Measurements from ENCODE around the gene OSBPL2.

Gene OSBPL2

DNA sequence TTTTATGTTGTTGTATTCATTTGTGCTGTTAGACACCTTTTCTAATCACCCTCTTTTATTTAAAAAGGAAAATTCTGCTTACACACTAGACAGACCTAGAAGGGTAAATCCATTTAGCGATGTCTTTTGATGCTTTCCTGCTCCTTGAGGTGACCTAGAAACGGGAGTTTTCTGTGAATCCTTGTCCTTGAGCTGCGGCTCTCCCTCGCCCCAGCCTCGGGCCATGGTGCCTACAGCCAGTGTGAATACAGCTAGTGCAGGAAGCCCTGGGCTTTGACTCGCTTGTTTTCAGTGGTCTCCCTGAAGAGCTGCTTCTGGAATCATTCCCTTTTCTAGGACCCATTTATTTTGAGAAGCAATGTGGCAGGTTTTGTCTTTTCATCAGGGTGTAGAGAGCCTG lies 46.8 kb downstream of the OSBPL2 start:
- DNase-seq (ENCODE audit: low spot score), result no peak

DNA sequence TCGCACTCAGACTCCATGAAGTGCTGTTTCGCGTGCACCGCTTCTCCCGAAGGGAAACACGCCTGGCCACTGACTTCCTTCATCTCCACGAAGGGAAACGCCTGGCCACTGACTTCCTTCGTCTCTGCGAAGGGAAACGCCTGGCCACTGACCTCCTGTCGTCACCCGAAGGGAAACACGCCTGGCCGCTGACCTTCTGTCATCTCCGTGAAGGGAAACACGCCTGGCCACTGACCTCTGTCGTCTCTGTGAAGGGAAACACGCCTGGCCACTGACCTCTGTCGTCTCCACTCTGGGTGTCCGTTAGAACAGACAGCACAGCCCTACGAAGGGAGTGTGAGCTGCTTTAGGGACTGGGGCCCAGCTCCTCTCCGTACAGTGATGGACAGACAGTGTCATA lies 47.4 kb downstream of the OSBPL2 start:
- DNase-seq (ENCODE audit: low spot score), result no peak

DNA sequence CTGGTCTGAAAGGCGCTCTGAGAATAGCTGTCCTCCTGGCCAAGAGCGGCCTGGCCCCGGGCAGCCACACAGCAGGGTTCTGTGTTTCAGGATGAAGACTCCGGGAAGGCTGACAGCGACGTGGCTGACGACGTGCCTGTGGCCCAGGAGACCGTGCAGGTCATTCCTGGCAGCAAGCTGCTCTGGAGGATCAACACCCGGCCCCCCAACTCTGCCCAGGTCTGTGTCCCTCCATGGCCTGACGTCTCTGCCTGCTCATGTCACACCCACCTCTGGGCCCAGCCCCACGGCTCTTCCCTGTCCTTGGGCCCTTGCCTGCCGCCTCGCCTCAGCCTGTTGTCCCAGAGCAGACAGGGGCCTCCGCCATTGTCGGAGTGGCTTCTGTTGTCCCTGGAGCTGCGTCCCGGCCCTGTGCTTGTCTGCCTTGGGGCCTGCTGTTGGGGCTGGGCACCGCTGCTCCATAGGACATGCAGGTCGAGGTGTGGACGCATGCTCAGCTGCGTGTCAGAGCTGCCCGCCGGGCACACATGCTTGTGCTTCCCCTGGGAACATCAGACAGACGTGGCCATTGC lies 48.3 kb downstream of the OSBPL2 start:
- no peak for DNase-seq (ENCODE audit: low spot score)

DNA sequence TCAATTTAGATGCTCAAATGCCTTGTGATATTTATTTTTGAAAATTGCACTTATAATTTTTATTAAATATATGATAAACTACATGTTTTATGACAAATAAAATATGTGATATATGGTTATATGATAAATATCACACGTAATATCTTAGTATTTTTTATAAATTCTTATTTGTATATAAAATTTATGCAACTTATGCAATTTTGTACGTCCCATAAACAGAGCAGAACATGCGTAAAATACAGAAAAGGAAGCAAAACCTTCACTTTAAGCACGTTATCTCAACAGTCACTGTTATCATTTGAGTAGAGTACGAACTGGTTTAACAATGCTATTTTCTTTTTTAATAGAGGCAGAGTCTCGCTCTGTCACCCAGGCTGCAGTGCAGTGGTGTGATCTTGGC lies 48.8 kb downstream of the OSBPL2 start:
- DNase-seq (ENCODE audit: low spot score), result no peak

DNA sequence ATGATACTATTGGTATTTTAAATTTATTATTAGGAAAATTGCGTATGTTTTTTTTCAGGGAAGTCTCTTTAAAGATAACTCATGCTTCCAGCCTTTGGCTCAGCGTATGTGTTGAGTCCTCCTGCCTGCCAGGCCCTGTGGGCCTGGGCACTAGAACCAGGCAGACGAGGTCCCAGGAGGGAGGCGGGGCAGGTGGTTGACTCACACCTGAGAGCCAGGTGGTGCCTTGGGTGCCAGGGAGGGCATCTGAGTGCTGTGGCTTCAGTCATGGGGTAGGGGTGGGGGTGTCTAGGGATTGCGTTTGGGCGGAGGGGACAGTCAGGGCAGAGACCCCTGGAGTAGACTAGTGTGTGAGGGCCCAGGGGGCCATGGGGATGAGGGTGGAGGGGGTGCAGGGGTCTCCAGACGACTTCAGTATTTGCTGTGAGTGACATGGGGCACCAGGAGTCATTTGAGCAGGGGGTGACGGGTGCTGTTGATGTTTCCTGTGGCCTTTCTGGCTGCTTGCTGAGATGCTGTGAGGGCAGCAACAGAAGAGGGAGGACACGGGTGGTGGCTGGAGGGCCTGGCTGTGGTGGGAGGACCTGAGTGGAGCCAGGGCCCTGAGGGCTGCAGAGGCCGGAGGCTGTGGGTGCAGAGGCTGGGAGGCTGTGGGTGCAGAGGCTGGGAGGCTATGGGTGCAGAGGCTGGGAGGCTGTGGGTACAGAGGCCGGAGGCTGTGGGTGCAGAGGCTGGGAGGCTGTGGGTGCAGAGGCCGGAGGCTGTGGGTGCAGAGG lies 49.6 kb downstream of the OSBPL2 start:
- DNase-seq (ENCODE audit: low spot score), result no peak

DNA sequence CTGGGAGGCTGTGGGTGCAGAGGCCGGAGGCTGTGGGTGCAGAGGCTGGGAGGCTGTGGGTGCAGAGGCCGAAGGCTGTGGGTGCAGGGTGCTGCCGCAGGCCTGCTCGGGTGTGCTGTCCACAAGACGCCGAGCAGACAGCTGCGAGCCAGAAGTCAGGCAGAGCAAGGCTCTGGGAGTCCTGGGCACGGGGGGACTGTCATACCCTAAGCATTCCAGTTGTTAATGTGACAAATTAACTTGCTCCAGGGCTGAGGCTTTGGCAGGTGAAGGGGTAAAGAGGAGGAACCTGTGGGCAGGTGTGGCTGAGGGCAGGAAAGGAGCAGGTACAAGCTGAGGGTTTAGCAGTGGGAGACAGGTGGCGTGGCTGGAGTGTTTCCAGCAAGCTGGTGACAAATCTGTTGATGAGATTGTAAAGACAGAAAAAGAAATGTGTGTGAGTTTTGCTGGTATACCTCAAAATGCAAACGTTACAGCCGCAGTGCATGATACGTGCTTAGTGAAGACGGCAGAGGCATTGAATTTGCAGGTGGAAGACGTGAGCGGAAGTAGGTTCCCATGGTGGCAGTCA lies 50.3 kb downstream of the OSBPL2 start:
- no peak for DNase-seq (ENCODE audit: low spot score)

DNA sequence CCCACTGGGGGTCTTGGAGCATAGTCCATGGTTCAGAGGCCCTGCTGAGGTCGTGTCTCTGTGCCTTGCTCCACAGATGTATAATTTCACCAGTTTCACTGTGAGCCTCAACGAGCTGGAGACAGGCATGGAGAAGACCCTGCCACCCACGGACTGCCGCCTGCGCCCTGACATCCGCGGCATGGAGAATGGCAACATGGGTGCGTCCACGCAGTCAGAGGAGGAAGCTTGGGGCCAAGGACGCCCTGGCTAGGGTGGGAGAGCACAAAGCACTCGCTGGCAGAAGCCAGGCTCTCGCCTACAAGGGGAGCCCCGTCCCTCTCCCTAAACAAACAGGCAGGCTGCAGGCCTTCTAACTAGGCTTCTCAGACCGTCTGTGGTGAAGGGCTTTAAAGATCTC lies 50.8 kb downstream of the OSBPL2 start:
- DNase-seq (ENCODE audit: low spot score), result no peak

DNA sequence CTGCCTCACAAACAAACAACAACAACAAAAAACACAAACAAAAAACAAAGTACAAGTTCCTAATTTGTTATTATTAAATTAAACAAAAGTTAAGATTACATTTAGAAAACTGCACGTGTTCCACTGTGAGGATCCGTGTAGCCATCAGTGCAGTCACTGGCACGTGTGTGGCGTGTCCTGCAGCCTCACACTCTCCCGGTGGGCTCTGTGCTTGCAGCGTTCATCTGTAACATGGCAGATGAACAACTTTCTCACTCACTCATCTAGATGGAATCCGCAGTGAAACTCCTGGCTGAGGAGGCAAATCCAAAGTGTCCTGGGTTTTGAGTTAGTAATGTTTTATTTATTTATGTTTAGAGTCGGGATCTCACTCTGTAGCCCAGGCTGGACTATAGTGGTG lies 51.6 kb downstream of the OSBPL2 start:
- no peak for DNase-seq (ENCODE audit: low spot score)

DNA sequence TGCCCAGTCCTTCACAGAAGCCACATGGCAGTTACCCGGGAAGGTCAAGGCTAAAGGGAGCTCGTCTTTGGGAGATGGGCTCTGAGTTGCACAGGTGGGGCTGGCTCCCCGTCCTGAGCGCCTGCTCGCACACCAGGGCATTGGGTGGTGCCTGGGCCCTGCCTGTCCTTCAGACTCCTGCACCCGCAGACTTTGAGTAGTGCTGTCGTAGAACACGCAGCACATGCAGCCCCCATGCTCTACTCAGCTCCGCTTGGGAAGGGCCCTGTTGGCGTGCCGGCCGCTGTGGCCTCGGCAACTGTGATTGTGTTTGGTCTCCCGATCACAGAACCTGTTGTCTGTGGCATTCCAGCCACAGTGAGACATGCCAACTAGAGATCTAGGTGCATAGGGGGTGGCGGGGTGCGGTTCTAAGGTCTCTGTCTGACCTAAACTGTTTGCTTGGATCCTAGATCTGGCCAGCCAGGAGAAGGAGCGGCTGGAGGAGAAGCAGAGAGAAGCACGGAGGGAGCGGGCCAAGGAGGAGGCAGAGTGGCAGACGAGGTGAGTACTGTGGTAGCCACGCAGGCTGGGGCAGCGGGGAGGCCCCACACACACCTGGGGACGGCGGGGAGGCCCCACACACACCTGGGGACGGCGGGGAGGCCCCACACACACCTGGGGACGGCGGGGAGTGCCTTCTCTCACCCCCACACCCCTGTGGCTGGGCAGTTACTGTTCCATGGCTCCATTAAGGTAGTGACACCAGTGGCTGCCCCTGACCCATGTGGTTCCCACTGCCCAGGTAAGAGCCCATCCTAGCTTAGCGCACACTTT lies 53.1 kb downstream of the OSBPL2 start:
- DNase-seq (ENCODE audit: low spot score), result no peak

DNA sequence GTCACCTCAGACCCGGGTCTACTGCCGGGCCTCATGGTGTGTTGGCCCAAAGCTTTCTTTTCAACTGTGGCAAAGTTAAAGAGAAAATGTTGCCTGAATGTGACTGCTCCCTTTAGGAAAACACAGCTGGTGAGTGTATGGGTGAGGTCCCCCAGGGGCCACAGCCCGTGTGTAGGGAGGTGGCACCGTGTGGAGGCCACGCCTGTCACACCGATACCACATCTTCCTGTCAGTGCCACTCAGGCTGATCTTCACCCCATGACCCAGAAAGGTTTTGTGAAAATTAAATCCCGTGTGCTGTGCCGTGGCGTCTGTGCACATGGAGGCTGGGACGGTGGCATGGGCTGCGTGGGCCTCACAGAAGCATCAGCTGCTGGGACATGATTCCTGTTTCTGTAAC lies 53.8 kb downstream of the OSBPL2 start:
- no peak for DNase-seq (ENCODE audit: low spot score)

DNA sequence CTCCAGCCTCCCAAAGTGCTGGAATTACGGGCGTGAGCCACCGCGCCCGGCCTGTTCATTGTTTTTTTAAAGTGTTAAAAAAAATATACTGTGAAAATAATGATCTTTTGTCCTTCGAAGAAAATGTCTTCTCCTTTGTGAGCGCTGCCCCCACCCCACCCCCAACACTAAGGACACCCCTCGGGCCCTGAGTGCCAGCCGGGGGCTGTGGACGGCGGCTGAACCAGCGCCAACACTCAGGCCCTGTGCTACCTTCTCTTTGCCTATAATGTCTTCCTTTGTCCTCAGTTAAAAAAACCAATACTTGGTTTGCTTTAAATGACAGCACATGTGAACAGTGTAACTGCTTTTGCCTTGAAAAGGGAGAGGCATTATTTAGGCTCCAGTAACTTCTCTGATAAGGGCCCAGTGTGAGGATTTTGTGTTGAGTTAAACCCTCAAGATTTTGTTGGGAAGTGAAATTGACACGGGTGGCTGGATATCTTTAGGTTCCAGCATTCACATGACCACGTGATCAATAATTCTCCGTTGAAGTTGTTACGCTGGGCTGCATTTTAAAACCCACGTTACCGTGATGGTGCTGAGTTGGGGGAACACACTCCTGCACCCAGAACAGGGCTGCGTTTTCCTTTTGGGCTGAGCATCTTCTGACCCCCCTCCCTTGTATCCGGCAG lies 54.9 kb downstream of the OSBPL2 start:
- DNase-seq (ENCODE audit: low spot score), result no peak

DNA sequence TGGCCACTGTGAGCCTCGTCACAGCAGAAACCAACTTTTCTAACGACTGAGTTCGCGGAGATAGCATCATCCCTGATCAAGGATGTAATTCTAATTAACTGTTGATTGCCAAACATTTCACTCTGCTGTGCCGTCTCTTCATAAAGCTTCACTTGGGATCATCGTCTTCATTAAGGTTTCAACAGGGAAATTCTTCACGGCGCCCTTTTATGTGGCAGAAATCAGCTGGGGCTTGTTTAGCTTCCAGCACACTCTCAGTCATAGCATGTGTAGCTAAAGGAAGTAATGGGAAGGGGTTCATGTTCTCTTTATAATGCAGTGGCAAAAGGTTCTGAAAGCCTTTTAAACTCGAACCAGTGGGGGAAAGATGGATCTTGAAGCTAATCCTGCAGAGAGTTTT lies 55.6 kb downstream of the OSBPL2 start:
- no peak for DNase-seq (ENCODE audit: low spot score)

DNA sequence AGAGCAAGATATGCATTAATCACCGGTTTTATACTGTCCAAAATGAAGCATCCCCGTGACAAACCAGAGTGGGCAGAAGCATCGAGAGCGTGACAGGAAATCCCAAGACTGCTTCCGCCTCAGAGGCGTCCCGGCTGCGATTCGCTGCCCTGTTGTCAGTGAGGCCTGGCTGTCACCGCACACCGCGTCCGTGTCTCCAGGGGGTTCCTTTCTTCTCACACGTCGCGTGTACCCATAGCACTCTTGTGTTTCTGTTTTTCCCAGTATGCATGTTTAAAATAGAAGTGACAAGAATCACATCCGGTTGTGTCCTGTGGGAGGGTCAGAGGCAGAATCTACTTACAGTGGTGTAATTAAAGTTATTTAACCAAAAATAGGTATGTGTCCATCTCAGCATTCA lies 56.2 kb downstream of the OSBPL2 start:
- no peak for DNase-seq (ENCODE audit: low spot score)

DNA sequence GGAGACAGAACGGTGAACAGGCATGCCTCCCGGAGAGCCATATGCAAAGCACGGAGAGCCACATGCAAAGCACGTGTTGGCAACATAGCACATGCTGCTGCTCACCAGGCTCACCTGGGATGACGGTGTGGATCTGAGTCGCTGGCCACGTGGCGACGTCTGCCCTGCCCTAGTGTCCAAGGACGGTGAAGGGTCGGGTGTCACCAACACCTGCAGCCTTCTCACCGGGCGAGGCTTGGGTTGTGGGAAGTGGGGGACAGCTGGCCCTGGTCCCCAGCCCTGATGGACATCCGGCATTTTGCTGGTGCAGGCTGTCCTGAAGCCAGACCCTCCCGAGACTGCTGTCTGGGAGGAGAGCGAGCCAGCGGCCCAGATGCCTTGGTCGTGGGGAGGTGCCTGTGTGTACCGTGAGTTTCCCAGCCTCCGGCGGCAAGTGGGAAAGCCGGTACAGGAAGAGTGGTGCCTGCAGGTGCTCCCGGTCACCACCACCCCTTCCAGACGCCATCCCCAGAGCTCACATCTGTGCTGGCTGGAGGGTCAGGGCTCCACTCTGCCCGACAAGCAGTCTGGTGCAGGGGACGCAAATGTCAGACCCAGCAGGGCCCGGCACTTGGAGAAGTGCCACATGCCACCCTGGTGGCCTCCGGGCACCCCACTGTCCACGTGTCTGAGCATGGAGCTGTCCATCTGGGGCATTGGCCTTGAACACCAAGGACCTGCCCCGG lies 58.6 kb downstream of the OSBPL2 start:
- DNase-seq (ENCODE audit: low spot score), result no peak

DNA sequence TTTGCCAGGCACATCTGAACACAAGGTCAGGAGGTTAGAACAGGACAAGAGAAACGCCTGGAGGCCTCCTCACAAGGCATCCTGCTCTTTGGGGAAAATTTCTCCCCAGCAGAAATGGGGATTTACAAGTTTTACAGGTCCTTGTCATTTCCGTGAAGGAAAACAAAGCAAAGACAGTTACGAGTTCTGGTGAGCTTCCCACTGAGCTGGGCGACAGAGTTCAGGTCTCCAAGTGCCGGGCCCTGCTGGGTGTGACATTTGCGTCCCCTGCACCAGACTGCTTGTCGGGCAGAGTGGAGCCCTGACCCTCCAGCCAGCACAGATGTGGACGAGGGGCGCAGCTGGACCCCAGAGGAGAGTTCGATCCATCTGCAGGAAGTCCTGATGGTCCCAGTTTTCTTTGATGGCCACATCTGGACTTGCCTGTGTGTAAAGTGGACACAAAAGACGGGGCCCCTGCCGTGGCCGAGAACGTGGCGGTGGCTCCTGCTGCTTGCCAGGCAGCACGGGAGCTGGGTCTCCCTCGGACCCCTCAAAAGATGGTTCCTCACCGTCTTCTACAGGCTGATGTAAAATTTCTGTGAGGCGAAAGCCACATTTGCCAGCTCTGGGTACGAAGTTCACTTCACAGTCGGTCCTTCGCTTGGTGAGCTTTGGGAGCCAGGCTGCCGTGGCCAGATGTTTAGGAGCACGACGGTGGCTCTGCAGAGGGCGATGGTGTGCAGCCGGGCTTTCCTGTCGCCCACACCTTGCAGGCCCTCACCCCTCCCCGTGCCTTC lies 59.3 kb downstream of the OSBPL2 start:
- DNase-seq (ENCODE audit: low spot score), result no peak

DNA sequence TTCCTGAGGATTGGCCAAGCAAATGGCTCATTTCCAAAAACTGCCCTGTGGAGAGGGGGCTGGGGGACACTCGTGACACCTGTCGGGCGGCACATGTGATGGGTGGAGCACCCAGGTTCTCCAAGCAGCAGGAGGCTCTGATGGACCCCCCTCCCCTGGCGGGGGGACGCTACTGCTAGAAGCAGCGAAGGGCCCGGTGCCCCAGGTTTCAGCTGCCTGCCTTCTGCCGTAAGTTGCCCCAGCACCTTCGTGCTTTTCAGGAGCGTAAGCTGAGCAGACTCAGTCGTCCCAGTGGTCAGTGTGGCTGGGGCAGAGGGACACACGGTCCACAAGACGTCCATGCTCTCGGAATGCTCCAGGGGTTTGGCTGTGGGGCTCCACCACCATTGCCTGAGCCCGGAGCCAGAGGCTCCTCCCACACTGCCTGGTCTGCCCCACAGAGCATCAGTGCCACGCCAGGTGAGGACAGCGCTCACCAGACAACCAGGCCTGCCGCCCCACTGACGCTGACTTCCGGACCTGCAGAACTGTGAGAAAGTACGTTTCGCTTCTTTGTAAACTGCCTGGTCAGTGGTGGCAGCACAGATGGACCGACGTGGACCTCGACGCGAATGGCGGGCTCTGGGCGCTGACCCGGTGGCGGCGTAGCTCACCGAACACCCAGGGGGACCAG lies 60.4 kb downstream of the OSBPL2 start:
- DNase-seq (ENCODE audit: low spot score), result no peak

DNA sequence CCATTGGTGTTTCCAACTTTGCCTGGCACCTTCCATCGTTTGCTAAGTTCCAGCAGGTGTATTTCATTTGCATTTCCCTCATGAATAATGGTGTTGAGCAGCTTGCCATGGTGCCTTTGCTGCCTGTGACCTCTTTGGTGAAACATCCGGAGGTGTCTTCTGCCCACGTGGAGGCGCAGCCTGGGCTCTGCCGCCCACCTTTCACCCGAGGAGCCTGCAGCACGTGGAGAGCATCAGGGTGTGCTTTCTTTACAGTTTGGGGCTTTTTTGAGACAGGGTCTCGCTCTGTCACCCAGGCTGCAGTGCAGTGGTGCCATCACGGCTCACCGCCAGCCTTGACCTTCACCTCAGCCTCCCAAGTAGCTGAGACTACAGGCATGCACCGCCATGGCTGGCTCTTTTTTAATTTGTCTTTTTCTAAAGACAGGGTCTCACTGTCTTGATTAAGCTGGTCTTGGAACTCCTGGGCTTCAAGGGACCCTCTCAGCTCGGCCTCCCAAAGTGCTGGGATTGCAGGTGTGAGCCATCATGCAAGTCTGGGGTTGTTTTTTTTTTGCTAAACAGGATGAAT lies 61.4 kb downstream of the OSBPL2 start:
- DNase-seq (ENCODE audit: low spot score), result no peak

DNA sequence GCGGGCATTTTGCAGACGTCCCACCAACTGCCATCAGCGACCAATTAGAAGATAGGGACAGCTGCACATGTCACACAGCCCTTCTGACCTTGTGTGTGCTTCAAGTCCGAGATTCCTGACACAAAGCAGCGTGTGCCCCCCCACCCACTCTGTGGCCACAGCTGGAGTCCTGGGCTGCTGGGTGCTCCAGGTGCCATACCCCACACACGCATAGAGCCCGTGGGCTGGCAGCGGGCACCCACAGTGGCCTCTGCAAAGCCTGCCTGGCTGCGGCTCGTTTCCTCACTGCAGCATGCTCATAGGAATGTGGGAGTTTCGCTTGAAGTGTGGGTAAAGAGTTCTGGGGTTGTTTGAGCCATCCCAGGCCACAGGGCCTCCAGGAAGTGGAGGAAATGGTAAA lies 62.0 kb downstream of the OSBPL2 start:
- no peak for DNase-seq (ENCODE audit: low spot score)

DNA sequence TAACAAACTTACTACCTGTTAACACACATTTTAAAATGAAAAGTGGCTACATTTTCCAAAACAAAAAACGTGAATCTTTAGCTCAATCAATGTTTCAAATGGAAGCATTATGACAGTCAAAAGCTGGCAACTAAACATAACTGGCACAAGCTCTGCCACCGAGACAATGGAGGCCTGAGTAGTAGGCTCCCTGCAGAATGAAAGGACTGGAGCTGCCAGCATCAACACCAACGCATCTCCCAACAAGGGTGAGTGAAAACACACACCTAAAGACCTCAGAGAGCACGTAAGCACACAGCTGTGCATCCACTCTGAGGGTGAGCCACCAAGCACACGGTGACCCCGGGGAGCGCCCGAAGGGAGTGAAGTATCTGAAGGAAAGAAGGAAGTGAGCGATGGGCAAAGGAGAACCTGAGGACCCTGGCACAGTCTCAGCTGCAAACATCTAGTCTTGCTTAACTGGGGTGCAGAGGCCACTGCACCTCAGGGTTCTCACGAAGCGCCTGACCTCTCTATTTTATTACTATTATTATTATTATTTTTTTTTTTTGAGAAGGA lies 62.9 kb downstream of the OSBPL2 start:
- no peak for DNase-seq (ENCODE audit: low spot score)
